Activated CD8-positive, alpha-beta memory T cell treated with anti-CD3 and anti-CD28 coated beads, Interleukin-2, amount 10 ng/mL, durations not matched to agents 7 days and 5 days (primary cell): Measurements from ENCODE around the gene PRPF6. TPM values are rescaled to one million over a fixed set of nuclear protein-coding genes. Genes with fewer than 3 reads are reported as not detected.

Experiments
- ATAC-seq: fragments of 150-1000 bp; cut with Tn5 transposase; one replicate; pipeline ENCODE4 v1.10.0; 2021; ENCODE audit warnings: moderate library complexity
- CTCF ChIA-PET: fragments of 350-600 bp; sonication (Branson Sonifier 250); formaldehyde crosslinking; loops from one replicate; lab custom pipeline; 2021; ENCODE audit warnings: antibody characterized with exemption; lab: Charles Lee
- DNase-seq: peaks from one replicate; pipeline ENCODE4 v3.0.0-alpha.2; 2020
- H3K27ac Mint-ChIP-seq: one replicate; pipeline ENCODE4 v1.8.0; 2021; ENCODE audit warnings: mild to moderate bottlenecking, mixed read lengths
- H3K27me3 Mint-ChIP-seq: one replicate; pipeline ENCODE4 v1.8.0; 2021; ENCODE audit warnings: mixed read lengths
- H3K36me3 Mint-ChIP-seq: one replicate; pipeline ENCODE4 v1.8.0; 2021; ENCODE audit warnings: mild to moderate bottlenecking, mixed read lengths
- H3K4me1 Mint-ChIP-seq: one replicate; pipeline ENCODE4 v1.8.0; 2021; ENCODE audit warnings: mixed read lengths
- H3K4me3 Mint-ChIP-seq: one replicate; pipeline ENCODE4 v1.8.0; 2021; ENCODE audit warnings: mild to moderate bottlenecking, moderate library complexity, mixed read lengths
- H3K9me3 Mint-ChIP-seq: one replicate; pipeline ENCODE4 v1.8.0; 2022; ENCODE audit warnings: low read depth, mixed read lengths
- total RNA-seq, 2 experiments: library from RNA; stranded (reverse); gene quantifications; one replicate each; pipeline ENCODE4 v1.2.3, GENCODE V29; 2021

PRPF6 gene
- total RNA-seq, 2 experiments from 2014 or later = 77.5 to 80.6 TPM

DNA sequence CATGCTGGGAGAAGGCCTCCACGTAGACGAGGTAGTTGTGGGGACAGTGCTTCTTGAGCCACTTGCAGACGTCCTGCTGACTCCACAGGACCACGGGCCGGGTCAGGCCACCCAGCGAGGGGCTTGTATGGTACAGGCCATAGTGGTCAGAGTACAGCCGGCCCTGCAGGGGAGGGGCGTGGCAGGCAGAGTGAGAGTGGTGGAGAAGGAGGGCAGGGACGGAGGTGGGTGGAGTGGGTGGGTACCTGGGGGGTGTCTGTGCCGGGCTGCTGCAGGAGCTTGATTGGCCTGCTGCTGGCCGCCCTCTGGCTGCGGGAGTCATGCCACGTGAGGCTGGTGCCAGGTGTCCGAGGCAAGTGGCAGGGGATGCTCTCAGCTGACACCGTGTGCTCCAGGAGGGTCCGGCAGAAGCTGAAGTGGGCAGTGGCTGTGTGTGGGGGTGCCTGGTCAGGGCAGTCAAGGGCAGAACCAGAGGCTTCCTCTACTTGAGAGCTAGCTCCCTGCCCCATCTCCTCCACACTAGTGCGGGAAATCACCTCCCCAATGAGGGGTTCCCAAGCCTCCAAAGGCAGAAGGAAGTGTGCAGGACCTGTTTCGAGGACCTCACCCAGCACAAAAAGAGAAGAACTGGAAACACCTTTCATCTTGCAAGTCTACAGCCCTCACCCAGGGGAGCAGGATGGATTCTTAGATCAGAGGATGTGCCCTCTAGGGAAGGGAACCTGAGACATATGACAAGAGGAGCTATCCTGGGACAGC is 3.8 kb upstream of the PRPF6 start:
- ATAC-seq (no peak), DNase-seq (peak; percentile 43)
- Mint-ChIP-seq H3K27ac (peak overlapping the region; percentile 92), H3K9me3 (no peaks in the 10 kb centered on the region), H3K36me3 (peaks cover 18% of the 10 kb centered on the region), H3K4me1 (peaks cover 56% of the 10 kb centered on the region), H3K4me3 (peak overlapping the region; percentile 62), H3K27me3 (no peaks in the 10 kb centered on the region)
- CTCF ChIA-PET = interaction anchor here (0.7 to 1.8 kb wide), 11 partner anchors 10 to 425 kb away, joined by 3 to 24 read pairs (median 3); partner anchors contain the start of genes ARFRP1, UCKL1 and ZGPAT

DNA sequence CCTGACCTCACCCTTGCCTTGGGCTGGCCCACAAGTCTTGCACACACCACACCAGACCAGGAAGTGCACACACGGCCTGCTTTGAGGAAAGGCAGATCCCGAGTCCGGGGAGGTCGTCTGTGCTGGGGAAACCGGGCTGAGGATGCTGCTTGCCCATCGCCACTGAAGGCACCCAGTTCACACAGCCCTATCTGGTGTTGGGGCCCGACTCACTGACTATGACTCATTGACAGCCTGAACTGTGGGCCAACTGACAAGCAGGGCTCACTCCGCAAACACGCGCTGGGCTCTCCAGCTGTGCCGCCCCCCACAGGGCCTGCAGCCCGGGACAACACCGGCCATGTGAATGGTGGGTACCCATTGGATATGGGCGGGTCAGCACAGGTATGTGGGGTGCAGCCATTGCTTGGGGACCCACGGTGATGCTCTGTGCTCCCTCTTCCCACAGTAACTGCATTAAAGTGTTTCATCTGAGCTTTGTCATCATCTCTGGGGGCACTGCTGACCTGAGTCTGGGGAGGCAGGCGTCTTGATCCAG is 3.1 kb upstream of the PRPF6 start:
- no peaks in the 10 kb centered on the region for H3K27me3 Mint-ChIP-seq
- H3K27ac Mint-ChIP-seq = peak overlapping the region; percentile 92
- CTCF ChIA-PET = interaction anchor here (0.7 to 1.8 kb wide), 11 partner anchors 10 to 425 kb away, joined by 3 to 24 read pairs (median 3); partner anchors contain the start of genes ARFRP1, UCKL1 and ZGPAT
- peak; percentile 88 for DNase-seq
- H3K9me3 Mint-ChIP-seq = no peaks in the 10 kb centered on the region
- peak; percentile 58 for ATAC-seq
- H3K36me3 Mint-ChIP-seq = peaks cover 22% of the 10 kb centered on the region
- H3K4me3 Mint-ChIP-seq = peak overlapping the region; percentile 62
- peaks cover 62% of the 10 kb centered on the region for H3K4me1 Mint-ChIP-seq

DNA sequence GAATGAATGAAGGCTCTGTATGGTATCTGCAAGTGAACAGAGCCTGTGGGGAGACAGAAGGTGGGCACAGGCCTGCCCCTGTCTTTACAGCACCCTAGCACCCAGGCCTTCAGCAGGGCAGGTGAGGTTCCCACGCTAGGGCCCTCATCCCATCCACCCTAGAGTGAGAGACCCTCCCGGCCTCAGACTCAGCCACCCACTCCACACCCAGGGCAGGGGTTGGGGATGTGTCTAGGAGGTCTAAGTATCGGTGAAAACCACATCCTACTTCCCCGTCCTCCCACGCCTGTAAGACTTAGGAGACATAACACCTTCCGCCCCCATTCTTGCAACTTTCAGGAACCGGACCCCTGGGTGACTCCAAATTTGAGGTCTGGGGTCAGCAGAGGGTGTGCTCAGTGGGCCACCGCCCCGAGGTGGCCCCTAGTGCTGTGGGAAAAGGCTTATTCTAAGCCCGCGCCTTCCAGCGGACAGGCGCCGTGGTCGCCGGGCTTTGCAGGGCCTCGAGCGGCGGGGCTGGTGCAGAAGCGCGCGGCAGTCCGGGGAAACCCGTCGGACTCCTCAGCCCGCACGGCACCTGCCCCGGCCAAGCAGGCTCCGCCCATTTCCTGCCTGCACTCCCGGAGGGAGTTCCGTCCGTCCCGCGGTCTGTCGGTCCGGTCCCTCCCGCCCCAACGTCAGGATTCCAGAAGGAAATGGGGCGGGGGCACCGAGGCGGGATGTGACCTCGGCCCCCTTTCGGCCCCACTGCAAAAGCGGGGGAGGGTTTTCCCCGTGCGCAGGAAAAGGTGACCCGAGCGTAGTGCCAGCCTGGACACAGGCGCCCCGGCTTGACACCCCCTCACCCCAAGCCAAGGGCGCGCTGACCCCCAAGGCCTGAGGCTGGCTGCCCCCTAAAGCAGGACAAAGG is 2.4 kb upstream of the PRPF6 start:
- CTCF ChIA-PET = interaction anchor here (0.7 to 4.5 kb wide), 17 partner anchors 10 to 426 kb away, joined by 3 to 190 read pairs (median 6); partner anchors contain the start of genes ARFRP1, C20orf204, TCEA2 and UCKL1
- peak; percentile 82 for DNase-seq
- Mint-ChIP-seq H3K27me3 (no peaks in the 10 kb centered on the region), H3K9me3 (no peaks in the 10 kb centered on the region), H3K36me3 (peaks cover 26% of the 10 kb centered on the region), H3K27ac (peak overlapping the region; percentile 92), H3K4me1 (peaks cover 65% of the 10 kb centered on the region), H3K4me3 (peak overlapping the region; percentile 62)
- ATAC-seq = peak; percentile 18

DNA sequence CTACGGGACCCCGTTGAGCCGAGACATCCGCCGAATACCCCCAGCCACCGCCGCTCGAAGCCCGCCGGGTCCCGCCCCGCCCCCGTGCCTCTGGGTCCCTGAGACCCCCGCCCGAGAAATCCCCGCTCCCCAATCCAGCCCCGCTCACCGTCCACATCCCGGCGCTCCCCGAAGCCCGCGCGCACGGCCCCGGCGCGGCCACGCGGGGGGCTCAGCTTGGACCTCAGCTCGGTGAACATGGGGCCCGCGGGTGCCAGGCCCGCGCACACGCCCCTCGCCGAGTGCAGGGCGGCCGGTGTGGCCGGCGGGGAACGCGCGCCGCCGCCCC is 1.7 kb upstream of the PRPF6 start:
- Mint-ChIP-seq H3K36me3 (peaks cover 24% of the 10 kb centered on the region), H3K4me1 (peaks cover 61% of the 10 kb centered on the region), H3K9me3 (no peaks in the 10 kb centered on the region), H3K27me3 (no peaks in the 10 kb centered on the region), H3K27ac (peak overlapping the region; percentile 92), H3K4me3 (peak overlapping the region; percentile 62)
- CTCF ChIA-PET = interaction anchor here (1.8 to 4.5 kb wide), 10 partner anchors 11 to 104 kb away, joined by 6 to 190 read pairs (median 10); partner anchors contain the start of genes C20orf204, SOX18 and TCEA2
- ATAC-seq (no peak), DNase-seq (no peak)

DNA sequence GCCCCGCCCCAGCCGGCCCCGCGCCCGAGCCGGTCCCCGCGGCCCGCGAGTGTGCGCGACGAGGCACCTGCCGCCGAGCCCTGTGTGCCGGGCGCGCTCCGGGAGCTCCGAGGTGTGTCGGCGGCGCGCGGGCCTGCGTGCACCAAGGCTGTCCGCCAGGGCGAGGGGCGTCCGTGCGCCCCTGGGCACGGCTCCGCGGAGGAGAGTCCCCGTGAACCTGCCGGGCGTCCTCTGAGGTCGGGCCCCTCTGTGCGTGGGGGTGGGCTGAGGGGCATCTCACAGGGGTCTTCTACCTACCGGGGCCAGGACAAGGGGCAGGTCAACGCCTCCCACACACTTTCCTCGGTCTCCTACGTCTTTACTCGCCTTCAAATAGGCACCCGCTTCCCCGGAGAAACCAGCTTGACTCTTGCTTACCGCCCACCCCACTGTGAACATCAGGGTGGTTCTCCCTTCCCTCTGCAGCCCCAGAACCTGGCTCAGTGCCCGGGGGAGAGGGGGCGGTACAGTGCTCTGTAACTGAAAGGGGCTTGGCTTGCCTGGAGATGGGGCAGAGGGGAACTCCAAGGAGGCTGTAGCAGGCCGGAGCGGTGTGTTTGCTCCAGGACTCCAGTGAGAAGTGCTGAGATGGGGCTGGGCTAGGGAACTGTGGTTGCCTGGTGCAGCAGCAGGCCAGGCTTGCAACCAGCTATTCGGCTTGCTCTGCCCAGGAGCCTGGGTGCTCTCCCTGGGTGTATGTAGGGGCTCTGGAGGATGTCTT is 1.2 kb upstream of the PRPF6 start, which contains the start of gene SAMD10:
Gene SAMD10 (minus strand): TSS at position 86 of the 760 bp plus-strand sequence. CDS start 175 bp downstream, outside the sequence.
- Mint-ChIP-seq H3K9me3 (no peaks in the 10 kb centered on the region), H3K27me3 (no peaks in the 10 kb centered on the region), H3K36me3 (peaks cover 27% of the 10 kb centered on the region), H3K4me3 (peak within 1 kb of the TSS; percentile 92), H3K27ac (peak within 1 kb of the TSS; percentile 99), H3K4me1 (peaks cover 64% of the 10 kb centered on the region)
- DNase-seq (peak; percentile 79), ATAC-seq (peak; percentile 20)
- CTCF ChIA-PET = interaction anchor here (0.7 to 4.5 kb wide), 27 partner anchors 11 to 442 kb away, joined by 3 to 190 read pairs (median 6); partner anchors contain the start of genes ARFRP1, C20orf204, OPRL1 and RGS19

DNA sequence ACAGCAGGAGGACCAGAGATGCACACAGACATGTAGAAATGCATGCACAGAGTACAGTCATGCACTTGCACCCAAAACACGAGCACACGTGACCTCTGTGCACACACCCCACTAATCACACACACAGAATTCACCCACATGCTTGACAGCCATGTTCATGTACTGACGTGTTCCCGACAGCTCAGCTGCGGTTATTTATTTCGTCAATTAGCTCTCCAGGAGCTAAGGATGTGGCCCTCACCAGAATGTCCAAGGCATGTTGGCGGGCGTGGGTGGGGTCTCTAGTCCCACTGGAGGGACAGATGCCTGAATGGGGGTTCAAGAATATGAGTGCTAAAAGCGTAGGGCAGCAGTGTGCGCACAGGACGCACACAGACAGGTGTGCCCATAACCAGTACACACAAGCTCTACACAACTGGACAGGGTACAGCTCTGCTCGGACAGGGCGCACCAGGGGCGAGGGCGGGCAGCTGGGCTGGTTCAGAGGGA is 571 bp upstream of the PRPF6 start:
- Mint-ChIP-seq H3K27ac (peak overlapping the region; percentile 99), H3K36me3 (peaks cover 27% of the 10 kb centered on the region), H3K4me3 (peak overlapping the region; percentile 92), H3K27me3 (no peaks in the 10 kb centered on the region), H3K9me3 (no peaks in the 10 kb centered on the region), H3K4me1 (peaks cover 61% of the 10 kb centered on the region)
- ATAC-seq = peak; percentile 24
- CTCF ChIA-PET = interaction anchor here (0.7 to 4.5 kb wide), 29 partner anchors 9 to 443 kb away, joined by 3 to 190 read pairs (median 6); partner anchors contain the start of genes ARFRP1, C20orf204, OPRL1 and RGS19
- peak; percentile 74 for DNase-seq

DNA sequence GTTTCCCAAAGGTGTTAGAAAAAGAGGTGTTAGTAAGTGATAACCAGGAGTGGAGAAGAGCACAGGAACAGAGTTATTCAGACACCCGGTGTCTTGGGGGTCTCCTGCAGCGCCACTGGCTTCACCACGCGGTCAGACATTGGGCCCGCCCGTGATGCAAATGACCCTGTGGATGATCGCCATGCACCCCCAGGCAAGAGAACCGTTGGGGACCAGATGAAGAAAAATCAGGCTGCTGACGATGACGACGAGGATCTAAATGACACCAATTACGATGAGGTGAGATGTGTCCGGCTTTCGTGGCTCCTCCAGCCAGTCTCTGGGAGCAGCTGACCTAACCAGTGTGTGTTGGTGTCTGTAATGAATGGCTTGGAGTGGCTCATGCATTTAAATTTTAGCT is 2.0 kb downstream of the PRPF6 start:
- Mint-ChIP-seq H3K36me3 (peaks cover 32% of the 10 kb centered on the region), H3K27ac (peak overlapping the region; percentile 27), H3K9me3 (no peaks in the 10 kb centered on the region), H3K4me3 (peak overlapping the region; percentile 28), H3K4me1 (peaks cover 42% of the 10 kb centered on the region), H3K27me3 (no peaks in the 10 kb centered on the region)
- CTCF ChIA-PET = interaction anchor here (1.2 to 4.5 kb wide), 7 partner anchors 9 to 446 kb away, joined by 3 to 190 read pairs (median 3); partner anchors contain the start of genes C20orf204 and PTK6
- no peak for DNase-seq
- ATAC-seq = no peak

DNA sequence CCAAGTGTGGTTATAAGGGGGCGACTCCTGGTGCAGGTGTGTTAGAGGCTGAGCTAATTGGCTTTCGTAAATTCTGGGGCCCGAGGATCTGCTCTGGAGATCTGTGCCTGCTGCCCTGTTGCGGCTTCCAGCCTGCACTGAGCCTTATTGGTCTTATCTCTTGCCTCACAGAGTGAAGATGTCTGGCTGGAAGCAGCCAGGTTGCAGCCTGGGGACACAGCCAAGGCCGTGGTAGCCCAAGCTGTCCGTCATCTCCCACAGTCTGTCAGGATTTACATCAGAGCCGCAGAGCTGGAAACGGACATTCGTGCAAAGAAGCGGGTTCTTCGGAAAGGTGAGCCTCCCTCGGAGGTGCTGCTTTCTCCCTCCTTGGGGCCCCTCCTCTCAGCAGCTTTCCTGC is 20.0 kb downstream of the PRPF6 start:
- H3K27me3 Mint-ChIP-seq = no peaks in the 10 kb centered on the region
- no peaks in the 10 kb centered on the region for H3K4me1 Mint-ChIP-seq
- DNase-seq (no peak), ATAC-seq (no peak)
- peaks cover 42% of the 10 kb centered on the region for H3K36me3 Mint-ChIP-seq
- no peak overlapping the region for H3K4me3 Mint-ChIP-seq
- no peak overlapping the region for H3K27ac Mint-ChIP-seq
- no peaks in the 10 kb centered on the region for H3K9me3 Mint-ChIP-seq
- CTCF ChIA-PET = interaction anchor here (3.4 kb wide), 1 partner anchor 38 kb away, joined by 18 read pairs; no protein-coding TSS in a partner anchor

DNA sequence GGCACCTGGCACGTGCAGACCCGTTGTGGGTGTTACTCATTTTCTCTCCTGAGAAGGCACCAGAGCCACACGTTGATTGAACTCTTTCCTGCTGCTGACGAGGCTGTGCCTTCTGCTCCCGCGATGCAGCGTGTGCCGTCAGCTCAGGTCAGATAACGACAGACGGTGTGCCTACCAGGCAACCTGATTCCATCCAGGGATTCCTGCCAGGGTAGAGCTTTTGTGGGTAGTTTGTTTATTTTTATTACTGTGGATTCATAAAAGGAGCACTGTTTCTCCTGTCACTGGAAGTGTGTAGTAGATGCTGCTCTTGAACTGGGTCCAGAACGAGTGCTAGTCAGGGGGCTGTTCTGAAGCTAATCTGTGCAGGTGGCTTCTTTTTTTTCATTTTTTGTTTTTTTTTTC is 20.7 kb downstream of the PRPF6 start:
- ATAC-seq (no peak), DNase-seq (no peak)
- CTCF ChIA-PET = interaction anchor here (1.3 to 3.4 kb wide), 2 partner anchors 18 to 37 kb away, joined by 3 to 18 read pairs; no protein-coding TSS in a partner anchor
- Mint-ChIP-seq H3K27ac (peak overlapping the region; percentile 1), H3K27me3 (no peaks in the 10 kb centered on the region), H3K36me3 (peaks cover 39% of the 10 kb centered on the region), H3K4me1 (peaks cover under 1% of the 10 kb centered on the region), H3K4me3 (no peak overlapping the region), H3K9me3 (no peaks in the 10 kb centered on the region)

DNA sequence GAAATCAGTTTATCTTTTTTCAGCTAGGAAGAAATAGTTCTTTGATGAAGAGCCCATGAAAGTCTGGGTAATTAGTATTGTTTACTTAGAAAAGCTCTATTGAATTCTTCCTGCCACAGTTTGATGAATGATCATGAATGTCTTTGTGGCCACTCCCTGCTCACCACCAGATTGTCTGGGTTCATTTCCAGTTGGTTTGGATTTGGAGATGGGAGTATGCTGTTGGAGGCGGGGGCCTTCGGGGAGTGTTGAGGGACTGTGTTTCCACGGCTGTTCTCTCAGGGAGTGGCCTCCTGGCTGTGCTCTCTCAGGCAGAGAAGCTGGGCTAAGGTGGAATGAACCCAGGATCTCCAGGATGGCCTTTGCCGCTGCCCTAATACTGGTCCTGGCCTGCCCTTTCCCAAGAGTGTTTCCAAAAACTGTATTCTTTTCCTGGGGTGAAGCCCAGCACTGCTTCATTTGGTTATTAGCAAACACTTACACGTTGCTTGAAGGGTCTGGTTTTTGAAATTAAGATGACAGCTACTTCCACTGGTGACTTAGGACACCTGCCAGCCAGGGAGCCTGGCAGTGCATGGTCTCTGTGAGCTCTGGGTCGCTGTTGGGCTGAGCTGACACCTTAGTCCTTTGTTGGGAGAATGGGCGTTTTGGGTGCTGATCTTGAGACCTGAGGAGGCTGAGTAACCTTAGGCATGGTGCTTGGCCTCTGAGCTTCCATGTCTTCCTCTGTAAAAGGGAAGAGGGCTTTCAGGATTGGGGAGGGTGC is 23.2 kb downstream of the PRPF6 start:
- CTCF ChIA-PET = interaction anchor here (0.9 kb wide), 1 partner anchor 35 kb away, joined by 3 read pairs; no protein-coding TSS in a partner anchor
- no peak overlapping the region for H3K27ac Mint-ChIP-seq
- H3K4me3 Mint-ChIP-seq = no peak overlapping the region
- H3K9me3 Mint-ChIP-seq = peaks cover 3% of the 10 kb centered on the region
- no peak for ATAC-seq
- peaks cover 41% of the 10 kb centered on the region for H3K36me3 Mint-ChIP-seq
- H3K4me1 Mint-ChIP-seq = peaks cover 12% of the 10 kb centered on the region
- no peak for DNase-seq
- no peaks in the 10 kb centered on the region for H3K27me3 Mint-ChIP-seq

DNA sequence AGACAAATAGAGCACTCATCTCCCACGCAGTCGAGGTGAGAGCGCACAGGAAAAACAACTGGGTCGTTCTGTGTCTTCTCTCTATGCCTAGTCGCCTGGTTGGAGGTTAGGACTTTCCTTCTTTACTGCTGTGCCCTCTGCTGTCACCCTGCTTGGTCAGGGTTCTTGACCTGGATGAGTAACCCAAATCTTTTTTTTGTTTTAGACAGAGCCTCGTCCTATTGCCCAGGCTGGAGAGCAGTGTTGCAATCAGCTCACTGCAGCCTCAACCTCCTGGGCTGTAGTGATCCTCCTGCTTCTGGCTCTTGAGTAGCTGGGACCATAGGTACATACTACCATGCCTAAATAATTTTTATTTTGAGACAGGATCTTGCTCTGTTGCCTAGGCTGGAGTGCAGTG is 24.5 kb downstream of the PRPF6 start:
- Mint-ChIP-seq H3K4me1 (peaks cover 24% of the 10 kb centered on the region), H3K27ac (peak overlapping the region; percentile 6), H3K9me3 (peaks cover 5% of the 10 kb centered on the region), H3K36me3 (peaks cover 43% of the 10 kb centered on the region), H3K4me3 (no peak overlapping the region), H3K27me3 (no peaks in the 10 kb centered on the region)
- CTCF ChIA-PET = interaction anchor here (0.9 to 3.4 kb wide), 2 partner anchors 33 to 34 kb away, joined by 3 to 20 read pairs; no protein-coding TSS in a partner anchor
- no peak for DNase-seq
- no peak for ATAC-seq
